ENCODE data around the gene WRAP53. TPM values are rescaled to one million over a fixed set of nuclear protein-coding genes. Genes with fewer than 3 reads are reported as not detected.
A peak's percentile ranks its signal among the peaks of the same experiment; 100 is the strongest.

The WRAP53 gene
- total RNA-seq, 2 donors from 2014 or later, result 19.4 to 48.2 TPM

DNA sequence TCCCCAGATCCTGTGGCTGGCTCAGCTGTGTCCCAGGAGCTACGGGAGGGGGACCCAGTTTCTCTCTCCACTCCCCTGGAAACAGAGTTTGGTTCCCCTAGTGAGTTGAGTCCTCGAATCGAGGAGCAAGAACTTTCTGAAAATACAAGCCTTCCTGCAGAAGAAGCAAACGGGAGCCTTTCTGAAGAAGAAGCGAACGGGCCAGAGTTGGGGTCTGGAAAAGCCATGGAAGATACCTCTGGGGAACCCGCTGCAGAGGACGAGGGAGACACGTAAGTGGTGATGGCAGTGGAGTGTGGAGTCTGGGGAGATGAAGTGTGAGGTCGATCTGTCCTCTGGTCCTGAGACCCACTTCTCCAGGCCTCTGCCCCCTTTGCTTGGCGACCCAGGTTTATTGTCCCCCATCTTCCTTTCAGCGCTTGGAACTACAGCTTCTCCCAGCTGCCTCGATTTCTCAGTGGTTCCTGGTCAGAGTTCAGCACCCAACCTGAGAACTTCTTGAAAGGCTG is 585 bp downstream of the WRAP53 start:
- DNase-seq (ENCODE audit: low spot score), result no peak
- Mint-ChIP-seq H3K9me3 (no peaks in the 10 kb centered on the region), H3K4me3 (peak overlapping the region; percentile 96), H3K27ac (peak overlapping the region; percentile 93 to 96), H3K27me3 (no peaks in the 10 kb centered on the region), H3K4me1 (ENCODE audit: low read depth in 2 of 2) (peaks cover 26 to 36% of the 10 kb centered on the region in 2 donors), H3K36me3 (peaks cover 13% of the 10 kb centered on the region)
- ATAC-seq, result no peak

DNA sequence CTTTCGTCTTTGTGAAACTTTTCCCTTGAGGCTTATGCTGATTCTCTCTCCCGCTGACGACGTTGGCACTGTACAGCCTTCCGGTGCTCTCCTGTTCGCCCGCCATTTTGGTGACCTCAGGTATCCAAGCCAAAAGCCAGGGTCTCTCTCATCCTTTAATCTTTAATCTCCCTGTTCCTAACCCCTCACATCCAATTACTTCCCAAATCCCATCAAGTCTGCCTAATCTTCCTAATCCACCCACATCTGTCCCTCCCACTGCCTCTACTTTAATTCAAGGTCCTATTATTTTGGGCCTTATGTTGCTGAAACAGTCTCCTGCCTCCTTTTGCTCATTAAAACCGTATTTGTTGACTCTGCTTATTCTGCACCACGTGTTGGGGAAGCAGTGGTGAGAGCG is 7.3 kb downstream of the WRAP53 start:
- ATAC-seq, result no peak
- DNase-seq (ENCODE audit: low spot score), result no peak
- H3K4me3 Mint-ChIP-seq, result no peak overlapping the region
- peaks cover 4 to 9% of the 10 kb centered on the region in 2 donors for H3K4me1 Mint-ChIP-seq (ENCODE audit: low read depth in 2 of 2)
- peaks cover 21% of the 10 kb centered on the region for H3K36me3 Mint-ChIP-seq
- no peak overlapping the region for H3K27ac Mint-ChIP-seq
- H3K27me3 Mint-ChIP-seq, result no peaks in the 10 kb centered on the region
- H3K9me3 Mint-ChIP-seq, result no peaks in the 10 kb centered on the region

DNA sequence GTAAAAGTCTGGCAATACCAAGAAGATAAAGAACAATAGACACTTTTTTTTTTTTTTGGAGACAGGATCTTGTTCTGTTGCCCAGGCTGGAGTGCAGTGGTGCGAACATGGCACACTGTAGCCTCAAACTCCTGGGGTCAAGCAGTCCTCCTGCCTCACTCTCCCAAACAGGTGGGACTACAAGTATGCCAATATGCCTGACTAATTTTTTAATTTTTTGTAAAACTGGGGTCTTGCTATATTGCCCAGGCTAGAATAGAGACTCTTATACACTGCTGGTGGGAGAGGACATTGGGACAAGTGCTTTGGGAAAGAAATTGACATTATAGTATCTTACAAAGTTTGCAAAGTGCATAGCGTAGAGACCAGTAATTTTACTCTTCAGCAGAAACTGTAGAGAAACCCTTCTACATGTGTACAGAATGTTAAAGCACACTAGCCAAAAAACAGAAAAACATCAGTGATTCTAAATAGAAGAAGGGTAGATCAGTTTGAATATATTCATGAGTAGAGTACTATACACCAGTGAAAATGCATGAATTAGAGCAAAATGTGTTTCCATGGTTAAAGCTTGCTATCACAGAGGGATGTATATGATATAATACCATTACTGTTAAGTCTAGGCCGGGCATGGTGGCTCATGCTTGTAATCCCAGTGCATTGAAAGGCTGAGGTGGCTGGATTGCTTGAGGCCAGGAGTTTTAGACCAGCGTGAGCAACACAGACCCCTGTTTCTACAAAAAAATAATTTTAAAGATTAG is 9.7 kb downstream of the WRAP53 start:
- Mint-ChIP-seq H3K9me3 (no peaks in the 10 kb centered on the region), H3K27ac (no peak overlapping the region), H3K4me1 (ENCODE audit: low read depth in 2 of 2) (peaks cover 4 to 6% of the 10 kb centered on the region in 2 donors), H3K4me3 (no peak overlapping the region), H3K36me3 (peaks cover 23% of the 10 kb centered on the region), H3K27me3 (no peaks in the 10 kb centered on the region)
- ATAC-seq, result no peak
- DNase-seq (ENCODE audit: low spot score), result no peak

GRCh38 chr17:7700510-7700909 is 12.2 kb downstream of the WRAP53 start:
- peaks cover 16 to 17% of the 10 kb centered on the region in 2 donors for H3K27me3 Mint-ChIP-seq
- DNase-seq (ENCODE audit: low spot score) (no peak), ATAC-seq (no peak)
- no peak overlapping the region for H3K27ac Mint-ChIP-seq
- H3K4me3 Mint-ChIP-seq, result no peak overlapping the region
- H3K36me3 Mint-ChIP-seq, result peaks cover 21% of the 10 kb centered on the region
- no peaks in the 10 kb centered on the region for H3K9me3 Mint-ChIP-seq
- H3K4me1 Mint-ChIP-seq (ENCODE audit: low read depth in 2 of 2), result peaks cover 4 to 20% of the 10 kb centered on the region in 2 donors

DNA sequence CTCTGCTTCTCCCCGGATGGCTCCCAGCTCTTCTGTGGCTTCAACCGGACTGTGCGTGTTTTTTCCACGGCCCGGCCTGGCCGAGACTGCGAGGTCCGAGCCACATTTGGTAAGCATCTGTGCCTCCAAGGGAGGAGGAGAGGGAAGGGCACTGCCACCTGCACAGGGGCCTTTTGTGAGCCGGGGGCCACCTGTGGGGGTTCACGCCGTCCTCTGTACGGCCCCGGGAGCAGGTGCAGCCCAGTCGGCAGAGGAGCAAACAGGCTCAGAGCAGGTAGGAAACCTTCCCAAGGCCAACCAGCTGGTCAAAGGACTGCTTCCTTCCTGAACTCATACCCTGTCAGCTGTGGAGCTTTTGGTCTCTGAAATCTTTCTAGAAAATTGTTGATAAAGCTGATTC is 13.4 kb downstream of the WRAP53 start:
- no peak overlapping the region for H3K4me3 Mint-ChIP-seq
- DNase-seq (ENCODE audit: low spot score) (no peak), ATAC-seq (no peak)
- no peaks in the 10 kb centered on the region for H3K9me3 Mint-ChIP-seq
- peaks cover 11% of the 10 kb centered on the region for H3K36me3 Mint-ChIP-seq
- peaks cover 27 to 28% of the 10 kb centered on the region in 2 donors for H3K27me3 Mint-ChIP-seq
- H3K4me1 Mint-ChIP-seq (ENCODE audit: low read depth in 2 of 2), result peaks cover 0 to 17% of the 10 kb centered on the region in 2 donors
- no peak overlapping the region for H3K27ac Mint-ChIP-seq

- no peaks in the 10 kb centered on the region for H3K9me3 Mint-ChIP-seq
- H3K4me1 Mint-ChIP-seq (ENCODE audit: low read depth in 2 of 2), result peaks cover 0 to 17% of the 10 kb centered on the region in 2 donors
- DNase-seq (ENCODE audit: low spot score) (no peak), ATAC-seq (no peak)
- peaks cover 31 to 33% of the 10 kb centered on the region in 2 donors for H3K27me3 Mint-ChIP-seq
- peaks cover 10% of the 10 kb centered on the region for H3K36me3 Mint-ChIP-seq
- H3K4me3 Mint-ChIP-seq, result no peak overlapping the region
- H3K27ac Mint-ChIP-seq, result no peak overlapping the region
These were observed 14.5 kb downstream of the WRAP53 start for GRCh38 chr17:7702776-7703175.

GRCh38 chr17:7703584-7704479 is 15.6 kb downstream of the WRAP53 start:
- H3K4me3 Mint-ChIP-seq, result no peak overlapping the region
- no peaks in the 10 kb centered on the region for H3K9me3 Mint-ChIP-seq
- no peak for DNase-seq (ENCODE audit: low spot score)
- peaks cover 5% of the 10 kb centered on the region for H3K36me3 Mint-ChIP-seq
- peaks cover 33 to 34% of the 10 kb centered on the region in 2 donors for H3K27me3 Mint-ChIP-seq
- no peak for ATAC-seq
- H3K27ac Mint-ChIP-seq, result no peak overlapping the region
- H3K4me1 Mint-ChIP-seq (ENCODE audit: low read depth in 2 of 2), result peaks cover 0 to 14% of the 10 kb centered on the region in 2 donors

DNA sequence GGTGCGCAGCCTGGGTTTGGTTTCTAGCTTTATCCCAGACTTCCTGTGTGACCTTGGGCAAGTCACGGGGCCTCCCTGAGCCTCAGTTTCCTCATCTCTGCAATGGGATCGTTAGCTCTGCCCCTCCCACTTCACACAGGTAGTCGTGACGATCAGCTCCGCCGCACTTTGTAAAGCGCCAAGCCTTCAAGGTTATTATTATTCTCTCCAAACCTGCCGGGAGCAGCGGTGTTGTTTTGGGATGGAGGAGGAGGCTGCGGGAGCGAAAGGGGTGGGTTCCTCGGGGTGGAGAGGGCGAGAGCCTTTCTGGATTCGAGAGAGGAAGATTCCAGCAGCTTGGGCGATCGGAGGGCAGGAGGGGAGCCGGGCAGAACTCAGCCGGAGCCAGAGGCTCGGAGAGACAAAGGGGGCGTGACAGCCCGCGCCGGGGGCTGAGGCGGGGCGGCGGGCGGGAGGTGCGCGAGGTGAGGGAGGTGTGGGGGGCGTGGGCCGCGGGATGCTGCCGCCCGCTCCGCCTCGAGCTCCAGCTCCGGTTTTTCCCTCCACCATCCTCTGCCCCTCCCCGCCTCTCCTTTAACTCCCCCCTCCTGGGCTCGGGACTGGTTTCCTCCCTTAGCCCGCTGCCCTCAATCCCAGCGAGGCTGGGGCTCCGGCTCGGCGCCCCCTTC is 16.5 kb downstream of the WRAP53 start, which contains the start of gene EFNB3:
EFNB3 (plus strand) TSS at position 602 of the 668 bp plus-strand sequence. CDS start 397 bp downstream, outside the sequence.
- H3K4me1 Mint-ChIP-seq (ENCODE audit: low read depth in 2 of 2), result peaks cover 0 to 15% of the 10 kb centered on the region in 2 donors
- DNase-seq (ENCODE audit: low spot score), result no peak
- H3K4me3 Mint-ChIP-seq, result peak within 1 kb of the TSS; percentile 13
- H3K9me3 Mint-ChIP-seq, result no peaks in the 10 kb centered on the region
- H3K27ac Mint-ChIP-seq, result no peak within 1 kb of the TSS
- ATAC-seq, result no peak
- H3K36me3 Mint-ChIP-seq, result peaks cover 5% of the 10 kb centered on the region
- peaks cover 33 to 35% of the 10 kb centered on the region in 2 donors for H3K27me3 Mint-ChIP-seq

GRCh38 chr17:7705269-7706255 is 17.3 kb downstream of the WRAP53 start:
- ATAC-seq (no peak), DNase-seq (ENCODE audit: low spot score) (no peak)
- Mint-ChIP-seq H3K36me3 (peaks cover 3% of the 10 kb centered on the region), H3K9me3 (no peaks in the 10 kb centered on the region), H3K4me3 (peak overlapping the region; percentile 13), H3K27ac (no peak overlapping the region), H3K27me3 (peaks cover 33 to 41% of the 10 kb centered on the region in 2 donors), H3K4me1 (ENCODE audit: low read depth in 2 of 2) (peaks cover 6 to 23% of the 10 kb centered on the region in 2 donors)

GRCh38 chr17:7706631-7707354 is 18.5 kb downstream of the WRAP53 start:
- DNase-seq (ENCODE audit: low spot score) (no peak), ATAC-seq (no peak)
- peaks cover 42 to 48% of the 10 kb centered on the region in 2 donors for H3K27me3 Mint-ChIP-seq
- H3K27ac Mint-ChIP-seq, result no peak overlapping the region
- H3K4me3 Mint-ChIP-seq, result no peak overlapping the region
- no peaks in the 10 kb centered on the region for H3K36me3 Mint-ChIP-seq
- no peaks in the 10 kb centered on the region for H3K9me3 Mint-ChIP-seq
- H3K4me1 Mint-ChIP-seq (ENCODE audit: low read depth in 2 of 2), result peaks cover 15 to 30% of the 10 kb centered on the region in 2 donors

DNA sequence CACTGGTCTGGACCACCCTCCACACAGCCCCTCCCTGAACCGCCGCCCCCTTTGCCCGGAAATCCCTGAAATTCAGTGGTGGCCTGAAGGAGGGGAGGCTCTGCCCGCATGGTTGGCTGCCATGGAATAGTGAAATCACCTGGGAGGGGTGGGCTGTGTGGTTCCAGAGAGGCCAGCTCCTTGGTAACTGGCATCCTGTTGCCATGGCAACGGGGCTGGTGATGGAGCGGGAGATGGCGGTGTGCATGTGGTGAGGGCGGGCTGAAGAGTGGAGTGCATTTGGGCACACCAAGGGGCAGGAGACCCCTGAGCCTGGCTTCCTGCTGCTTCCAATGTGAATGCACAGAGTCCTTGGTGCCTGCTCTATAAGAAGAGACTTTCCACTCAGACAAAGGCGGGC is 19.2 kb downstream of the WRAP53 start:
- Mint-ChIP-seq H3K27me3 (peaks cover 49 to 51% of the 10 kb centered on the region in 2 donors), H3K36me3 (no peaks in the 10 kb centered on the region), H3K27ac (no peak overlapping the region), H3K4me1 (ENCODE audit: low read depth in 2 of 2) (peaks cover 15 to 30% of the 10 kb centered on the region in 2 donors), H3K4me3 (no peak overlapping the region), H3K9me3 (no peaks in the 10 kb centered on the region)
- no peak for ATAC-seq
- no peak for DNase-seq (ENCODE audit: low spot score)
